Measurements from ENCODE around the gene THRA. TPM values are rescaled to one million over a fixed set of nuclear protein-coding genes. Genes with fewer than 3 reads are reported as not detected.

The THRA gene
- 33.1 and 51.5 TPM in 2 replicates for total RNA-seq

GRCh38 chr17:40062329-40063186 is at the start of gene THRA:
THRA (plus strand) TSS chr17:40062965; CDS start chr17:40074489, 11,524 bp downstream.

GRCh38 chr17:40015005-40015997 is 47.5 kb upstream of the THRA start, which contains the start of gene CSF3:
CSF3 (plus strand) TSS chr17:40015440; CDS start chr17:40015475, 35 bp downstream.

GRCh38 chr17:40100419-40100668 is 37.6 kb downstream of the THRA start, which contains the start of gene NR1D1:
NR1D1 (minus strand) TSS chr17:40100589; CDS start chr17:40100094, 495 bp downstream.

GRCh38 chr17:40121181-40122135 is 58.7 kb downstream of the THRA start, which contains the start of gene MSL1:
MSL1 (plus strand) TSS chr17:40121971; CDS start chr17:40122613, 642 bp downstream.

Other genes with a start within 250 kb of the THRA start
- gene IKZF3, start 198.7 kb upstream of the THRA start, total RNA-seq = not detected in 2 replicates
- not detected in 2 replicates for gene ZPBP2, start 194.8 kb upstream of the THRA start, total RNA-seq
- 12.1 and 13.6 TPM in 2 replicates for gene GSDMB, start 144.3 kb upstream of the THRA start, total RNA-seq
- gene ORMDL3, start 135.4 kb upstream of the THRA start, total RNA-seq = 98.0 and 118 TPM in 2 replicates
- gene LRRC3C, start 135.2 kb upstream of the THRA start, total RNA-seq = not detected in 2 replicates
- gene GSDMA, start 100.0 kb upstream of the THRA start, total RNA-seq = not detected in 2 replicates
- 94.6 and 111 TPM in 2 replicates for gene PSMD3, start 82.2 kb upstream of the THRA start, total RNA-seq
- gene CSF3, start 47.5 kb upstream of the THRA start, total RNA-seq = 0.13 TPM in 1 of 2 replicates, not detected in the other
- 41.5 and 42.3 TPM in 2 replicates for gene MED24, start 8.6 kb upstream of the THRA start, total RNA-seq
- 4.7 and 6.2 TPM in 2 replicates for gene NR1D1, start 37.6 kb downstream of the THRA start, total RNA-seq
- gene MSL1, start 59.0 kb downstream of the THRA start, total RNA-seq = 41.6 and 43.4 TPM in 2 replicates
- 27.6 and 28.0 TPM in 2 replicates for gene CASC3, start 77.6 kb downstream of the THRA start, total RNA-seq
- 1.8 and 3.5 TPM in 2 replicates for gene RAPGEFL1, start 114.5 kb downstream of the THRA start, total RNA-seq
- gene WIPF2, start 156.3 kb downstream of the THRA start, total RNA-seq = 12.3 and 13.6 TPM in 2 replicates
- 3.9 and 6.6 TPM in 2 replicates for gene CDC6, start 224.9 kb downstream of the THRA start, total RNA-seq
- gene RARA, start 246.2 kb downstream of the THRA start, total RNA-seq = 19.7 and 20.8 TPM in 2 replicates

Measured in smooth muscle cell of the pulmonary artery (primary cell).